GM06990 (cell line): ENCODE results near the gene TAOK3.

Source experiments
- DNase-seq: peaks from one replicate; pipeline ENCODE4 v3.0.0-alpha.2; 2011; ENCODE audit not compliant: insufficient read length; ENCODE audit errors: extremely low read depth
- H3K27me3 ChIP-seq: replicated peaks from 2 replicates; pipeline ENCODE4 v1.6.0; 2011; ENCODE audit warnings: low read length; ENCODE audit not compliant: control insufficient read depth, insufficient read depth
- H3K36me3 ChIP-seq: 2 replicates; pipeline ENCODE4 v1.5.1; 2011; ENCODE audit warnings: low read length; ENCODE audit not compliant: control insufficient read depth, insufficient read depth
- H3K4me3 ChIP-seq: replicated peaks from 2 replicates; pipeline ENCODE4 v1.5.1; 2011; ENCODE audit warnings: low read depth, mild to moderate bottlenecking, control low read depth, low read length
- CTCF ChIP-seq: IDR thresholded peaks from 2 replicates; pipeline ENCODE4 v1.5.1; 2011; ENCODE audit warnings: low read length, control low read depth, mild to moderate bottlenecking, inconsistent platforms; ENCODE audit not compliant: insufficient read depth, poor library complexity, severe bottlenecking

Gene TAOK3

GRCh38 chr12:118213452-118213851 is 159.3 kb downstream of the TAOK3 start:
- no peak for DNase-seq
- no peak for TF ChIP-seq CTCF
- H3K36me3 ChIP-seq: no peaks in the 10 kb centered on the region; the same call in none of the 2 replicates
- no peaks in the 10 kb centered on the region for H3K27me3 ChIP-seq
- no peak overlapping the region for H3K4me3 ChIP-seq

DNA sequence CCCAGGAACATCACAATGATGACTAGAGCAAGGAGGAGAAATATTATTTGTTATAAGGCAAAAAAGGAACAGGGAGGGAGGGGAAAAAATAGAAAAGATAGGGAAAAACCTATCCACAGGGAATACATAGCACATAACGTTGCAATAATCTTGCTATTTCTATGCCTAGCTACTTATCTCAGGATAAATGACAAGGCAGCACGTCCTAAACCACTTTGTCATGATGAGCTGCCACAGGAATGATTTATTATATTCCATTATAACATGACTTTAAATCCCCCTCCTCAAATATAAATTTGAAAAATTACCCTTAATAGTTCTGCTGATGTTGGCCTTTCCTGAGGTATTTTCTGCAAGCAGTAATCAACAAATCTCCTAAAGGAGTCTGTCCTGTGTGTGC is 160.1 kb downstream of the TAOK3 start:
- no peak for TF ChIP-seq CTCF
- no peaks in the 10 kb centered on the region for H3K27me3 ChIP-seq

DNA sequence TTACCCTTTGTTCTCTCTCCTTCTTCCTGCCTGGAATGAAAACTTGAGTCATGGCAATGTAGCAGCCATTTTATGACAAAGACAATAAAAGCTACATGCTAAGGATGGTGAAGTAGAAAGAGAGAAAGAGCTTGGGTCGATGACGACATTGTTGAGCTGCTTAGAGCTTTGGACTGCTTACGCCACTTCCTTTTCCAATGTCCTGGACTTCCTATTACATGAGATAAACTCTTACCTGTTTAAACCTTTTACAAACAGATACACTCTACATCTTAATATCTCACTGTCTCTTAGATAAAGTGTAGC is 166.6 kb downstream of the TAOK3 start:
- no peak for TF ChIP-seq CTCF

More for the DNA sequence above, 160.1 kb downstream of the TAOK3 start:
- Histone ChIP-seq H3K4me3 (no peak overlapping the region), H3K36me3 (no peaks in the 10 kb centered on the region; the same call in none of the 2 replicates)
- no peak for DNase-seq

GRCh38 chr12:118193958-118194357 is 178.7 kb downstream of the TAOK3 start:
- DNase-seq: no peak
- Histone ChIP-seq H3K36me3 (peaks cover 11% of the 10 kb centered on the region), H3K4me3 (no peak overlapping the region), H3K27me3 (no peaks in the 10 kb centered on the region)
- TF ChIP-seq CTCF: no peak

More for the DNA sequence above, 166.6 kb downstream of the TAOK3 start:
- H3K4me3 ChIP-seq: no peak overlapping the region
- DNase-seq: no peak
- H3K27me3 ChIP-seq: no peaks in the 10 kb centered on the region
- H3K36me3 ChIP-seq: peaks cover 2% of the 10 kb centered on the region

- no peak overlapping the region for H3K4me3 ChIP-seq
- H3K36me3 ChIP-seq: peaks cover 8% of the 10 kb centered on the region
- TF ChIP-seq CTCF: no peak
- no peaks in the 10 kb centered on the region for H3K27me3 ChIP-seq
- no peak for DNase-seq
Observed at GRCh38 chr12:118193477-118193876, 179.2 kb downstream of the TAOK3 start.

GRCh38 chr12:118190266-118190665 is 182.4 kb downstream of the TAOK3 start:
- no peak for DNase-seq

More at GRCh38 chr12:118190266-118190665, 182.4 kb downstream of the TAOK3 start:
- H3K27me3 ChIP-seq: no peaks in the 10 kb centered on the region
- H3K4me3 ChIP-seq: no peak overlapping the region
- peaks cover 5% of the 10 kb centered on the region for H3K36me3 ChIP-seq
- TF ChIP-seq CTCF: no peak
